HepG2 (cell line): ENCODE measurements around the gene TMEM184C. TPM values are rescaled to one million over a fixed set of nuclear protein-coding genes. Genes with fewer than 3 reads are reported as not detected.

Source experiments
- ATAC-seq: fragments of 200-7000 bp; cut with Tn5 transposase; 3 replicates; pipeline ENCODE4 v1.9.1; 2020; ENCODE audit warnings: mild to moderate bottlenecking, moderate library complexity
- BruUV-seq: library from RNA; stranded (reverse); fragments of 400-500 nt; replicated peaks from 2 replicates; lab custom pipeline; 2021; lab: Mats Ljungman, UMichigan
- CTCF ChIA-PET: fragments of 300-600 bp; formaldehyde crosslinking; extraction: SDS; loops from one replicate; lab custom pipeline; 2021; ENCODE audit warnings: low total read pairs, inconsistent platforms, low intra/inter-chr PET ratio; lab: Yijun Ruan, JAX
- POLR2A ChIA-PET: fragments of 350-600 bp; sonication (Branson Sonifier 250); formaldehyde crosslinking; loops from one replicate; lab custom pipeline; 2020; ENCODE audit warnings: antibody characterized with exemption, inconsistent platforms; lab: Yijun Ruan, JAX
- DNase-seq: peaks from one replicate; pipeline ENCODE4 v3.0.0-alpha.2; 2015; ENCODE audit warnings: low spot score
- FAIRE-seq: peaks from 3 replicates; lab custom pipeline; 2011; peaks lifted over from hg19 to GRCh38; lab: Jason Lieb, UNC
- H2AFZ ChIP-seq: one replicate; pipeline ENCODE4 v1.6.1; 2011; ENCODE audit warnings: low read length, inconsistent platforms
- H3K27ac ChIP-seq: fragments of 300-600 bp; 3 replicates; pipeline ENCODE4 v1.8.0; 2011; ENCODE audit warnings: mixed run types, mild to moderate bottlenecking, mixed read lengths, low read length, inconsistent platforms; ENCODE audit not compliant: insufficient read depth; ENCODE audit errors: extremely low read length
- H3K27me3 ChIP-seq, 2 experiments: fragments of 200-600 bp in 1 of 2; 2 replicates in 1 of 2; 3 replicates in 1 of 2; pipeline versions ENCODE4 v1.6.0 to v1.8.0; 2011; ENCODE audit warnings: low read length in 2 of 2, mild to moderate bottlenecking in 2 of 2, moderate library complexity in 2 of 2, inconsistent platforms in 1 of 2; ENCODE audit not compliant: insufficient read depth in 2 of 2, control insufficient read depth in 1 of 2
- H3K36me3 ChIP-seq, 2 experiments: fragments of 200-600 bp in 1 of 2; replicated peaks in 1 of 2; 2 replicates in 1 of 2; 3 replicates in 1 of 2; pipeline versions ENCODE4 v1.5.1 to v1.8.0; 2011; ENCODE audit warnings: low read length in 2 of 2, inconsistent platforms in 1 of 2; ENCODE audit not compliant: insufficient read depth in 2 of 2, control insufficient read depth in 1 of 2
- H3K4me1 ChIP-seq: 2 replicates; pipeline ENCODE4 v1.5.1; 2012; ENCODE audit warnings: low read length, inconsistent platforms; ENCODE audit not compliant: insufficient read depth
- H3K4me2 ChIP-seq: 2 replicates; pipeline ENCODE4 v1.6.0; 2011; ENCODE audit warnings: low read depth, low read length, inconsistent platforms
- H3K4me3 ChIP-seq, 3 experiments: fragments of 200-600 bp in 1 of 3; sonication (generic), shearing (Covaris generic) in 1 of 3; replicated peaks in 1 of 3; 2 replicates each; pipeline ENCODE4 v1.5.1; 2011 to 2016; ENCODE audit warnings: low read length in 3 of 3, inconsistent platforms in 2 of 3, low read depth in 2 of 3, mild to moderate bottlenecking in 2 of 3, control low read depth in 1 of 3, mixed read lengths in 1 of 3; ENCODE audit not compliant: insufficient read depth in 1 of 3
- H3K79me2 ChIP-seq: one replicate; pipeline ENCODE4 v1.6.1; 2011; ENCODE audit warnings: low read length, inconsistent platforms; ENCODE audit not compliant: insufficient read depth
- H3K9ac ChIP-seq: 2 replicates; pipeline ENCODE4 v1.6.0; 2011; ENCODE audit warnings: mild to moderate bottlenecking, low read depth, low read length, inconsistent platforms; ENCODE audit not compliant: insufficient read depth
- H3K9me3 ChIP-seq: 2 replicates; pipeline ENCODE4 v1.5.1; 2012; ENCODE audit warnings: mild to moderate bottlenecking, low read length
- H4K20me1 ChIP-seq: 2 replicates; pipeline ENCODE4 v1.6.0; 2011; ENCODE audit warnings: inconsistent platforms, mild to moderate bottlenecking, low read length, moderate library complexity; ENCODE audit not compliant: insufficient read depth
- NFYC ChIP-seq: IDR thresholded peaks from 2 replicates; pipeline ENCODE4 v1.6.1; 2016; ENCODE audit warnings: missing genetic modification reagents, missing compliant biosample characterization
- NR2F1 ChIP-seq, 2 experiments: fragments of 450-650 bp in 1 of 2; formaldehyde crosslinking in 1 of 2; IDR thresholded peaks; 2 replicates each; pipeline versions ENCODE4 v1.5.0 to v1.6.1; 2016 to 2020; ENCODE audit warnings: mild to moderate bottlenecking in 1 of 2, missing compliant biosample characterization in 1 of 2, missing genetic modification reagents in 1 of 2, moderate library complexity in 1 of 2
- NR2F6 ChIP-seq, 2 experiments: IDR thresholded peaks; 2 replicates each; pipeline ENCODE4 v1.6.1; 2016; ENCODE audit warnings: antibody characterized with exemption in 1 of 2, mild to moderate bottlenecking in 1 of 2
- SMC3 ChIP-seq: IDR thresholded peaks from 2 replicates; pipeline ENCODE4 v1.6.1; 2011; ENCODE audit warnings: low read length, improper control_type of control experiment
- TCF7 ChIP-seq: sonication (generic); IDR thresholded peaks from 2 replicates; pipeline ENCODE4 v1.6.1; 2016; ENCODE audit warnings: antibody characterized with exemption, low read depth
- THAP8 ChIP-seq: sonication (generic); formaldehyde crosslinking; IDR thresholded peaks from 2 replicates; pipeline ENCODE4 v1.5.1; 2020; ENCODE audit warnings: missing genetic modification reagents, mild to moderate bottlenecking, borderline replicate concordance
- ZBTB33 ChIP-seq: sonication (generic); formaldehyde crosslinking; IDR thresholded peaks from 2 replicates; pipeline ENCODE4 v1.4.0; 2020; ENCODE audit warnings: missing genetic modification reagents
- ZMYM4 ChIP-seq: sonication (generic); formaldehyde crosslinking; IDR thresholded peaks from 2 replicates; pipeline ENCODE4 v1.8.1; 2023; ENCODE audit warnings: mild to moderate bottlenecking, missing genetic modification reagents
- ZNF235 ChIP-seq: sonication (generic); formaldehyde crosslinking; IDR thresholded peaks from 2 replicates; pipeline ENCODE4 v1.8.1; 2023; ENCODE audit warnings: mild to moderate bottlenecking, missing genetic modification reagents, borderline replicate concordance
- ZNF644 ChIP-seq: IDR thresholded peaks from 2 replicates; pipeline ENCODE4 v1.6.1; 2016; ENCODE audit warnings: low read depth
- ZNF674 ChIP-seq: sonication (generic); formaldehyde crosslinking; IDR thresholded peaks from 2 replicates; pipeline ENCODE4 v1.5.0; 2020; ENCODE audit warnings: low read depth, mild to moderate bottlenecking, missing genetic modification reagents
- ZNF780A ChIP-seq: sonication (generic); formaldehyde crosslinking; IDR thresholded peaks from 2 replicates; pipeline ENCODE4 v1.8.0; 2022; ENCODE audit warnings: mild to moderate bottlenecking, missing genetic modification reagents, moderate library complexity
- ZNF83 ChIP-seq: sonication (generic); formaldehyde crosslinking; IDR thresholded peaks from 2 replicates; pipeline ENCODE4 v1.4.0; 2020; ENCODE audit warnings: missing genetic modification reagents, mild to moderate bottlenecking, borderline replicate concordance
- WGBS: methylation state at CpG from one replicate; pipeline ENCODE4 v1.1.6; 2017; ENCODE audit warnings: low lambda C conversion rate; 5-methylcytosine and 5-hydroxymethylcytosine counted together
- in situ Hi-C: cut with HindIII; loops from 2 replicates; pipeline ENCODE4 v1.10.0; 2017; ENCODE audit warnings: low pct_unique_long_range_greater_than_20kb; ENCODE audit not compliant: extremely low pct_ligation_motif_present
- intact Hi-C: fragments of 100-400 bp; cut with micrococcal nuclease; formaldehyde crosslinking; loops from one replicate; pipeline ENCODE4 v1.10.0; 2022; ENCODE audit not compliant: unreplicated experiment
- polyA plus RNA-seq, 8 experiments: library from polyadenylated mRNA; depleted of rRNA in 3 of 8; stranded (reverse) in 7 of 8; unstranded in 1 of 8; fragments of >200 nt; fragmentation: Illumina TruSeq in 4 of 8; extraction: Trizol in 4 of 8; gene quantifications; 2 replicates each; pipeline versions ENCODE4 v1.2.1 to v1.2.3, GENCODE V29; 2011 to 2016; ENCODE audit warnings: low read depth in 4 of 8, missing spikeins in 1 of 8, mixed read lengths in 1 of 8; ENCODE audit not compliant: insufficient read depth in 1 of 8
- total RNA-seq, 5 experiments: library from RNA; depleted of rRNA; stranded (reverse); fragments of >200 nt; fragmentation: Illumina TruSeq; extraction: Trizol; gene quantifications; 2 replicates each; pipeline ENCODE4 v1.2.3, GENCODE V29; 2016; ENCODE audit warnings: low read depth in 1 of 5
- TF ChIP-seq, protein P1 (sequence below): sonication (generic); formaldehyde crosslinking; IDR thresholded peaks from 2 replicates; pipeline ENCODE4 v1.5.1; 2020; ENCODE audit warnings: mild to moderate bottlenecking, missing genetic modification reagents, moderate library complexity
- TF ChIP-seq, protein P2 (sequence below): sonication (generic); formaldehyde crosslinking; conservative IDR thresholded peaks from 2 replicates; pipeline ENCODE4 v1.8.0; 2022; ENCODE audit warnings: mild to moderate bottlenecking, moderate library complexity, missing genetic modification reagents
- TF ChIP-seq, protein P3 (sequence below): sonication (generic); formaldehyde crosslinking; IDR thresholded peaks from 2 replicates; pipeline ENCODE4 v1.5.0; 2020; ENCODE audit warnings: mild to moderate bottlenecking, missing genetic modification reagents, moderate library complexity

Gene TMEM184C
- total and polyA plus RNA-seq, 2 of the 13 experiments (the other 11 are each of a cell fraction or from before 2014, with no cell fraction given), result 13.9 to 26.1 TPM

GRCh38 chr4:147678796-147679549 is 61.8 kb downstream of the TMEM184C start:
- POLR2A ChIA-PET, result no interaction called here
- ATAC-seq (no peak), DNase-seq (peak; percentile 22), FAIRE-seq (no peak)
- in situ Hi-C loops, result no loop called here
- Histone ChIP-seq H3K4me2 (no peak overlapping the region), H3K9me3 (no peaks in the 10 kb centered on the region), H3K36me3 (peaks cover 3 to 11% of the 10 kb centered on the region in 2 experiments; a peak in 3 of 5 replicates), H3K4me1 (peaks cover 11% of the 10 kb centered on the region), H3K9ac (no peak overlapping the region), H3K4me3 (no peak overlapping the region), H3K27ac (no peak overlapping the region), H4K20me1 (no peaks in the 10 kb centered on the region), H2AFZ (no peak overlapping the region), H3K27me3 (no peaks in the 10 kb centered on the region), H3K79me2 (peaks cover 14% of the 10 kb centered on the region)
- BruUV-seq, result no TSS peak
- CTCF ChIA-PET, result interaction anchor here (0.7 kb wide), 1 partner anchor 188 kb away, joined by 3 read pairs; no protein-coding TSS in a partner anchor
- intact Hi-C loops, result no loop called here
- 98% methylated on average over 12 of the region's 12 CpGs for WGBS
- TF ChIP-seq NR2F6 (IDR thresholded peaks at IDR 0.05) (peak; percentile 44; the same call in 1 of the 2 replicates), NR2F6 (CRISPR knock-in tag; IDR thresholded peaks at IDR 0.05) (peak; percentile 60), NR2F1 (CRISPR knock-in tag; IDR thresholded peaks at IDR 0.05) (peak; percentile 29 to 67; a peak in 2 of 4 replicates), ZMYM4 (CRISPR knock-in tag) (peak; percentile 34; the same call in 1 of the 2 replicates), ZNF235 (CRISPR knock-in tag) (no peak), NFYC (CRISPR knock-in tag) (no peak), ZNF674 (CRISPR knock-in tag) (no peak), TCF7 (no peak), THAP8 (CRISPR knock-in tag) (no peak), SMC3 (peak; percentile 12; the same call in 1 of the 2 replicates), ZNF83 (no peak), ZNF644 (CRISPR knock-in tag) (0 out of 2 replicates have a peak, but pooled peaks have one; percentile 13), ZNF780A (CRISPR knock-in tag) (no peak), ZBTB33 (CRISPR knock-in tag) (peak; percentile 20; the same call in 1 of the 2 replicates)
- TF ChIP-seq, protein P1, sequence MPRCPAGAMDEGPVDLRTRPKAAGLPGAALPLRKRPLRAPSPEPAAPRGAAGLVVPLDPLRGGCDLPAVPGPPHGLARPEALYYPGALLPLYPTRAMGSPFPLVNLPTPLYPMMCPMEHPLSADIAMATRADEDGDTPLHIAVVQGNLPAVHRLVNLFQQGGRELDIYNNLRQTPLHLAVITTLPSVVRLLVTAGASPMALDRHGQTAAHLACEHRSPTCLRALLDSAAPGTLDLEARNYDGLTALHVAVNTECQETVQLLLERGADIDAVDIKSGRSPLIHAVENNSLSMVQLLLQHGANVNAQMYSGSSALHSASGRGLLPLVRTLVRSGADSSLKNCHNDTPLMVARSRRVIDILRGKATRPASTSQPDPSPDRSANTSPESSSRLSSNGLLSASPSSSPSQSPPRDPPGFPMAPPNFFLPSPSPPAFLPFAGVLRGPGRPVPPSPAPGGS (CRISPR knock-in tag), result no peak
- TF ChIP-seq, protein P2, sequence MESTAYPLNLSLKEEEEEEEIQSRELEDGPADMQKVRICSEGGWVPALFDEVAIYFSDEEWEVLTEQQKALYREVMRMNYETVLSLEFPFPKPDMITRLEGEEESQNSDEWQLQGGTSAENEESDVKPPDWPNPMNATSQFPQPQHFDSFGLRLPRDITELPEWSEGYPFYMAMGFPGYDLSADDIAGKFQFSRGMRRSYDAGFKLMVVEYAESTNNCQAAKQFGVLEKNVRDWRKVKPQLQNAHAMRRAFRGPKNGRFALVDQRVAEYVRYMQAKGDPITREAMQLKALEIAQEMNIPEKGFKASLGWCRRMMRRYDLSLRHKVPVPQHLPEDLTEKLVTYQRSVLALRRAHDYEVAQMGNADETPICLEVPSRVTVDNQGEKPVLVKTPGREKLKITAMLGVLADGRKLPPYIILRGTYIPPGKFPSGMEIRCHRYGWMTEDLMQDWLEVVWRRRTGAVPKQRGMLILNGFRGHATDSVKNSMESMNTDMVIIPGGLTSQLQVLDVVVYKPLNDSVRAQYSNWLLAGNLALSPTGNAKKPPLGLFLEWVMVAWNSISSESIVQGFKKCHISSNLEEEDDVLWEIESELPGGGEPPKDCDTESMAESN (CRISPR knock-in tag), result no peak
- TF ChIP-seq, protein P3, sequence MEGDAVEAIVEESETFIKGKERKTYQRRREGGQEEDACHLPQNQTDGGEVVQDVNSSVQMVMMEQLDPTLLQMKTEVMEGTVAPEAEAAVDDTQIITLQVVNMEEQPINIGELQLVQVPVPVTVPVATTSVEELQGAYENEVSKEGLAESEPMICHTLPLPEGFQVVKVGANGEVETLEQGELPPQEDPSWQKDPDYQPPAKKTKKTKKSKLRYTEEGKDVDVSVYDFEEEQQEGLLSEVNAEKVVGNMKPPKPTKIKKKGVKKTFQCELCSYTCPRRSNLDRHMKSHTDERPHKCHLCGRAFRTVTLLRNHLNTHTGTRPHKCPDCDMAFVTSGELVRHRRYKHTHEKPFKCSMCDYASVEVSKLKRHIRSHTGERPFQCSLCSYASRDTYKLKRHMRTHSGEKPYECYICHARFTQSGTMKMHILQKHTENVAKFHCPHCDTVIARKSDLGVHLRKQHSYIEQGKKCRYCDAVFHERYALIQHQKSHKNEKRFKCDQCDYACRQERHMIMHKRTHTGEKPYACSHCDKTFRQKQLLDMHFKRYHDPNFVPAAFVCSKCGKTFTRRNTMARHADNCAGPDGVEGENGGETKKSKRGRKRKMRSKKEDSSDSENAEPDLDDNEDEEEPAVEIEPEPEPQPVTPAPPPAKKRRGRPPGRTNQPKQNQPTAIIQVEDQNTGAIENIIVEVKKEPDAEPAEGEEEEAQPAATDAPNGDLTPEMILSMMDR, result peak; percentile 39
